ENCODE measurements around the gene CCDC122. TPM values are rescaled to one million over a fixed set of nuclear protein-coding genes. Genes with fewer than 3 reads are reported as not detected.
A peak's percentile ranks its signal among the peaks of the same experiment; 100 is the strongest.

CCDC122 gene
- total RNA-seq, result 1 to 10 TPM; 2.4 to 2.5 TPM

GRCh38 chr13:43878892-43879754 is at the start of gene CCDC122:
CCDC122 (minus strand) TSS chr13:43879740; CDS start chr13:43869376, 10,364 bp downstream.
- ATAC-seq (peak; percentile 90 to 96), DNase-seq (ENCODE audit: low spot score) (peak; percentile 91)
- Mint-ChIP-seq H3K4me3 (peak within 1 kb of the TSS; percentile 96), H3K27ac (peak within 1 kb of the TSS; percentile 78 to 90), H3K9me3 (no peaks in the 10 kb centered on the region), H3K27me3 (no peaks in the 10 kb centered on the region), H3K4me1 (ENCODE audit: low read depth in 2 of 2) (peaks cover 22 to 40% of the 10 kb centered on the region in 2 donors), H3K36me3 (peaks cover 6% of the 10 kb centered on the region)

DNA sequence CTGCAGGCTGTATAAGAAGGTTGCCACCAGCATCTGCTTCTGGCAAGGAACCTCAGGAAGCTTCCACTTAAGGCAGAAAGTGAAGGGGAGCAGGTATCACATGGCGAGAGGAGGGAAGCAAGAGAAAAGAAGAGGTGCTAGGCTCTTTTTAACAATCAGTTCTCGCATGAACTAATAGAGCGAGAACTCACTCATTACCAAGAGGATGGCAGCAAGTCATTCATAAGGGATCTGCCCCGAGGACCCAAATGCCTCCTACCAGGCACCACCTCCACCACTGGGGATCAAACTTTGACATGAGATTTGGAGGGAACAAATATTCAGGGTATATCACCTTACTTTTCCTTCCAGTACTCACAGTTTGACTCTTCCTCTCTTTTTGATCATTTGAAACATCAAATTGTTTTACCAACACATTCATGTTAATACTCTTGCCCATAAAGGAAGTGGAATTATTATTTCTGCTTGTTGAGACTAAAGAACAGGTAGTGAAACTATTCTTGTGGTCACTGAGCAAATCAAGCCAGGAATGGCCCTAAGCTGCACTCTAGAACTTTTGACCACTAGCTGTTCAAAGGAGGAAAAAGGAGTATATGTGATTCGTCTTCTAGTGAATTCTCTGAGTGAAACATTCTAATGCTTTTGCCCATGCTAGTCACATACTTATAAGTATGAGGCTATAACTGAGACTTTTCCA is 45.2 kb upstream of the CCDC122 start:
- H3K27me3 Mint-ChIP-seq, result peaks cover 19 to 25% of the 10 kb centered on the region in 2 donors
- H3K9me3 Mint-ChIP-seq, result no peaks in the 10 kb centered on the region
- no peak overlapping the region for H3K27ac Mint-ChIP-seq
- no peak for DNase-seq (ENCODE audit: low spot score)
- H3K36me3 Mint-ChIP-seq, result no peaks in the 10 kb centered on the region
- H3K4me1 Mint-ChIP-seq (ENCODE audit: low read depth in 2 of 2), result no peaks in the 10 kb centered on the region
- no peak for ATAC-seq
- H3K4me3 Mint-ChIP-seq, result no peak overlapping the region

DNA sequence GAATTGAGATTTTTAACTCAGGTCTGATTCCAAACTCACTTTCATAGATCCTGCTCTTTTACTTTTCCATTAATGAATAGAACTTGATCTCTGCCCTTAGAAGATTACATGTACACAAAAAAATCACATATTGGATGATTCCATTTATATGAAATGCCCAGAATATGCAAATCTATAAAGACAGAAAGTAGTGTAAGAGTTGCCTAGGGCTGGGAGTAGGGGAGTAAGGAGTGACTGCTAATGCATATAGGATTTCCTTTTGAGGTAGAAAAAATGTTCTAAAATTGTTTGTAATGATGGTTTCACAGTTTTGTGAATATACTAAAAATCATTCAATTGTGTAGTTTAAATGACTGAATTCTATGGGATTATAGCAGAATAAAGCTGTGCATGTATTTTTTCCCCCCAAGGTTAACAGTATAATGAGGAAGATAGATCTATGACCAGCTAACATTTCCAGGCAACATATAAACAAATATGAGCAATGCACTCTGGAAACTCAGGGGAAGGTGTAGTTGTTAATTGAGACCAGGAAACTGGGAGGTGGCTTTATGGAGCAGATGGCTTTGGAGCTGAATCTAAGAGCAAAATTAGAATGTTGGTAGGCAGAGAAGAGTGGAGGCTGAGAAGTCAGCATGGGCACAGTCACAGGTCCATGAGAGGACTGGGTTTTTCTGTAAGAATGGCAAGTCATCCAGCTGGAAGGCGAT is 41.6 kb upstream of the CCDC122 start:
- H3K9me3 Mint-ChIP-seq, result no peaks in the 10 kb centered on the region
- H3K4me1 Mint-ChIP-seq (ENCODE audit: low read depth in 2 of 2), result no peaks in the 10 kb centered on the region
- no peak for DNase-seq (ENCODE audit: low spot score)
- no peak overlapping the region for H3K27ac Mint-ChIP-seq
- no peaks in the 10 kb centered on the region for H3K36me3 Mint-ChIP-seq
- ATAC-seq, result no peak
- H3K27me3 Mint-ChIP-seq, result peaks cover 23 to 27% of the 10 kb centered on the region in 2 donors
- H3K4me3 Mint-ChIP-seq, result no peak overlapping the region

GRCh38 chr13:43918636-43919035 is 39.1 kb upstream of the CCDC122 start:
- no peaks in the 10 kb centered on the region for H3K36me3 Mint-ChIP-seq
- H3K27me3 Mint-ChIP-seq, result peaks cover 15 to 19% of the 10 kb centered on the region in 2 donors
- ATAC-seq (no peak), DNase-seq (ENCODE audit: low spot score) (no peak)
- no peak overlapping the region for H3K4me3 Mint-ChIP-seq
- H3K27ac Mint-ChIP-seq, result no peak overlapping the region
- H3K4me1 Mint-ChIP-seq (ENCODE audit: low read depth in 2 of 2), result no peaks in the 10 kb centered on the region
- no peaks in the 10 kb centered on the region for H3K9me3 Mint-ChIP-seq

DNA sequence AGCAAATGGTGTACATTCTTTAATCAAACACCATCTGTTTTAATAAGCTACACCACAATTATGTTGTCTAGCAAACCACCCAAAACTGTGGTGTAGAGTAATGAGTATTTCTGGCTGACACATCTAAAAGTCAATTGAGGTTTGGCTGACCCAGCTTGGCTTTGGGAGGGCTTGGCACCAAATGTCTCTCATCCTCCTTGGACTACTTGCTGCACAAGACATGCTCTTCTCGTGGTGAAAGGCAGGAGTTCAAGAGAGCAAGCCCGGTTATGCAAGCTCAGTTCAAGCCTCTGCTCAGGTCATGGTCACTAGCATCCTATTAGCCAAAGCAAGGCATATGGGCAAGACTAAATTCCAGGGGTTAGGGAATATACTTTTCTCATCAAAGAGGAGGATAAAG is 37.3 kb upstream of the CCDC122 start:
- H3K27ac Mint-ChIP-seq, result no peak overlapping the region
- no peak overlapping the region for H3K4me3 Mint-ChIP-seq
- no peaks in the 10 kb centered on the region for H3K36me3 Mint-ChIP-seq
- DNase-seq (ENCODE audit: low spot score), result no peak
- H3K9me3 Mint-ChIP-seq, result no peaks in the 10 kb centered on the region
- no peaks in the 10 kb centered on the region for H3K4me1 Mint-ChIP-seq (ENCODE audit: low read depth in 2 of 2)
- no peak for ATAC-seq
- peaks cover 20 to 33% of the 10 kb centered on the region in 2 donors for H3K27me3 Mint-ChIP-seq

GRCh38 chr13:43915451-43915850 is 35.9 kb upstream of the CCDC122 start:
- H3K4me1 Mint-ChIP-seq (ENCODE audit: low read depth in 2 of 2), result no peaks in the 10 kb centered on the region

GRCh38 chr13:43911871-43912270 is 32.3 kb upstream of the CCDC122 start:
- H3K4me3 Mint-ChIP-seq, result no peak overlapping the region
- no peak for DNase-seq (ENCODE audit: low spot score)
- H3K27me3 Mint-ChIP-seq, result peaks cover 9 to 24% of the 10 kb centered on the region in 2 donors
- H3K36me3 Mint-ChIP-seq, result no peaks in the 10 kb centered on the region
- no peak for ATAC-seq
- peaks cover 0 to 5% of the 10 kb centered on the region in 2 donors for H3K4me1 Mint-ChIP-seq (ENCODE audit: low read depth in 2 of 2)
- no peaks in the 10 kb centered on the region for H3K9me3 Mint-ChIP-seq
- no peak overlapping the region for H3K27ac Mint-ChIP-seq

More at GRCh38 chr13:43915451-43915850, 35.9 kb upstream of the CCDC122 start:
- ATAC-seq (no peak), DNase-seq (ENCODE audit: low spot score) (no peak)
- no peak overlapping the region for H3K4me3 Mint-ChIP-seq
- peaks cover 13 to 21% of the 10 kb centered on the region in 2 donors for H3K27me3 Mint-ChIP-seq
- no peak overlapping the region for H3K27ac Mint-ChIP-seq
- no peaks in the 10 kb centered on the region for H3K36me3 Mint-ChIP-seq
- no peaks in the 10 kb centered on the region for H3K9me3 Mint-ChIP-seq

GRCh38 chr13:43911278-43911677 is 31.7 kb upstream of the CCDC122 start:
- no peaks in the 10 kb centered on the region for H3K36me3 Mint-ChIP-seq
- H3K27me3 Mint-ChIP-seq, result peaks cover 9 to 30% of the 10 kb centered on the region in 2 donors
- ATAC-seq (no peak), DNase-seq (ENCODE audit: low spot score) (no peak)
- no peak overlapping the region for H3K27ac Mint-ChIP-seq
- H3K4me3 Mint-ChIP-seq, result no peak overlapping the region
- H3K4me1 Mint-ChIP-seq (ENCODE audit: low read depth in 2 of 2), result peaks cover 0 to 5% of the 10 kb centered on the region in 2 donors
- no peaks in the 10 kb centered on the region for H3K9me3 Mint-ChIP-seq

GRCh38 chr13:43910856-43911255 is 31.3 kb upstream of the CCDC122 start:
- Mint-ChIP-seq H3K4me1 (ENCODE audit: low read depth in 2 of 2) (peaks cover 0 to 5% of the 10 kb centered on the region in 2 donors), H3K9me3 (no peaks in the 10 kb centered on the region), H3K36me3 (no peaks in the 10 kb centered on the region), H3K4me3 (no peak overlapping the region), H3K27me3 (peaks cover 11 to 35% of the 10 kb centered on the region in 2 donors), H3K27ac (no peak overlapping the region)
- ATAC-seq (no peak), DNase-seq (ENCODE audit: low spot score) (no peak)

DNA sequence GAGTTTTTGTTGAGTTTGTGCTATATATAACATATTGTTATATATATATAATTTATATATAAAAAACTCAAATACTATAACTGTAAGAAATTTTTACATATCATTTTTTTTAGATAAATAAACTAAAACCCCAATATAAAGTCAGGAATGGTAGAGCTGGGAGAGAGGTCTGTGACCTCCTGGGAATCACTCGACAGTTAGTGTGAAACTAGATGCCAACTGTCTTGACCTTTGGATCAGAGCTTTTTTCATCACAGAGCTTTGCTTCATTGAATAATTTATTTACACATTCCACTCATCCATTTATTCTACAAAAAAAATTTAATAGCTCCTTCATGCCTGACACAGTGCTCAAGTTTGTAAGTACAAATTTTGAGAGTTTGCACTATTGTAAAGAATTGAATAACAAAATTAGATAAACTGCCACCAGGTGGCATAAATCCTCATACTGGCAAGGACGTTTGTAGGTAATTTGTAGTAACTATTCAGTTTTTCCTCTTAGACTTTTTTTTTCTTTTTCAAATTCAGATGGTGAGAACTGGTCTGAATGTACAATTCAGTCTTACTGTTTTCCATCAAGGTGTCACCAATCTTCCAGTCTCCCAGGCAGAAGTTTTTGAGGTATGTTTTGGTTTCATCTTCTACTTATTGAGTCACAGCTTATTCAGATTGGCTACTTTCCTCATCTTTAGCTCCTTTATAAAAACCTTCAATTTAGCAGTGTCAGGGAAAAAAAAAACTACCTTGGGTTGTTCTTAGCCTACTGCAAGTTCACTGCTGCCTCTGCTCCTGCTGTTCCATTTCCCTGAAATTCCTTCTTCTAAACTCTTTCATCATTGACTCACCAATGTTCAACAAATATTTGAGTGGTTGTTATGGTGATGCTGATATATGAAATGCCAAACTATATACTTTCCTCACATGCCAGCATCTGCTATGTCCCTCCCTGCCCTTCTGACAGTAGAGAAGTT is 28.9 kb upstream of the CCDC122 start:
- peaks cover 16 to 43% of the 10 kb centered on the region in 2 donors for H3K27me3 Mint-ChIP-seq
- no peak overlapping the region for H3K27ac Mint-ChIP-seq
- no peaks in the 10 kb centered on the region for H3K36me3 Mint-ChIP-seq
- H3K4me1 Mint-ChIP-seq (ENCODE audit: low read depth in 2 of 2), result peaks cover 0 to 5% of the 10 kb centered on the region in 2 donors
- no peak overlapping the region for H3K4me3 Mint-ChIP-seq
- DNase-seq (ENCODE audit: low spot score) (no peak), ATAC-seq (no peak)
- no peaks in the 10 kb centered on the region for H3K9me3 Mint-ChIP-seq

DNA sequence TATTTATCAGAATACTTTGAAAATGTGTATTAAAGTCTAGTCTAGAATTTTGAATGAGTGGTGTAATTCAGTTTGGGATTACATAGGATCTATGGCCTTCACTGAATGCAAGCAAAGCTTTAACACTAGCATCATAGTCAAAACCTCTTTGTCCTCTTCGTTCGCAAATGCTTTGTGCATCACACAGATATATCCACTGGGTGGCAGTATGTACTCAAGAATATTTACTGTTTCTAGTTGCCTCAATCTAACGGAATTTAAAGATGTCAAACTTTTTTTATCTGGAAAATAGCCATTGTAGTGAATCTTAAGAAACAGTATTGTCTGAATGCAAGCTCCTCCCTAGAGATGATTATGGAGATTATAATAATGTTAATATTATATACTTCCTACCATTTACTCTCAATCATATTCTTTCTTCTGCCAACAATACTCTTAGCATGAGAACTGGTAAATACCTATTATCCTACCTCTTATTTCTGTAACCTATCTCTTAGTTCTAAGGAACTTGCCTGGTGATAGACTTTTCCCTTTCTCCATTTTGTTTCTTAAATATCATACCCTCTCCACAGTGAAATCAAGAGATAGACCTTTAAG is 26.0 kb upstream of the CCDC122 start:
- H3K27me3 Mint-ChIP-seq, result peaks cover 13 to 35% of the 10 kb centered on the region in 2 donors
- no peaks in the 10 kb centered on the region for H3K36me3 Mint-ChIP-seq
- no peak overlapping the region for H3K4me3 Mint-ChIP-seq
- ATAC-seq (peak in 1 of 2 donors; percentile 56), DNase-seq (ENCODE audit: low spot score) (no peak)
- no peaks in the 10 kb centered on the region for H3K9me3 Mint-ChIP-seq
- H3K27ac Mint-ChIP-seq, result no peak overlapping the region
- H3K4me1 Mint-ChIP-seq (ENCODE audit: low read depth in 2 of 2), result peaks cover 0 to 5% of the 10 kb centered on the region in 2 donors

DNA sequence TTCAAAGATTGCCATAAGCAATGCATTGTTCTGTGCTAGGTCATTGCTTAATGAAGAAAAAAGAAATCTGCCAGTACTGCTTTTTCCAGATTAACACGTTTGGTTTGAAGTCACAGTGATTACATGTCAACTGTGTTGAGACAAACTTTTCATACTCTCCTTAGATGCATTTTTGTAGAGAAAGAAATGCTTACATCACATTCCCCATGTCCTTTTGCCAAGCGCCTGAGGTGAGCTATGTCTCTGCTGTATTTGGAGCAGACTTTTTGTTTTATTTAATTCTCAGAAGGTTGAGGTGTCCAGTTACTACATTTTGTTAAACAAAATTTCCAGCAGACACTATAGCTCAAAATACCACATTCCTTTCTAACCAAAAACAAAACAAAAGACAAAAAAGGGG is 16.4 kb upstream of the CCDC122 start:
- ATAC-seq, result no peak
- no peak overlapping the region for H3K27ac Mint-ChIP-seq
- DNase-seq (ENCODE audit: low spot score), result no peak
- no peak overlapping the region for H3K4me3 Mint-ChIP-seq
- H3K36me3 Mint-ChIP-seq, result peaks cover 13% of the 10 kb centered on the region
- H3K9me3 Mint-ChIP-seq, result no peaks in the 10 kb centered on the region
- peaks cover 0 to 3% of the 10 kb centered on the region in 2 donors for H3K27me3 Mint-ChIP-seq
- H3K4me1 Mint-ChIP-seq (ENCODE audit: low read depth in 2 of 2), result no peaks in the 10 kb centered on the region
